Panc1 (cell line): ENCODE results near the gene GPR12. TPM values are rescaled to one million over a fixed set of nuclear protein-coding genes. Genes with fewer than 3 reads are reported as not detected.

Experiments
- ATAC-seq: fragments of 200-7000 bp; cut with Tn5 transposase; 2 replicates; pipeline ENCODE4 v1.9.1; 2020; ENCODE audit warnings: mild to moderate bottlenecking, moderate library complexity
- BruUV-seq: library from RNA; stranded (reverse); fragments of 400-500 nt; replicated peaks from 2 replicates; lab custom pipeline; 2021; lab: Mats Ljungman, UMichigan
- CTCF ChIA-PET: fragments of 300-600 bp; sonication (Branson Sonifier 250); formaldehyde crosslinking; loops from one replicate; lab custom pipeline; 2022; ENCODE audit warnings: antibody characterized with exemption; lab: Charles Lee
- POLR2A ChIA-PET: fragments of 300-600 bp; sonication (Branson Sonifier 250); formaldehyde crosslinking; loops from one replicate; lab custom pipeline; 2022; ENCODE audit warnings: antibody characterized with exemption; lab: Charles Lee
- DNase-seq: peaks from one replicate; pipeline ENCODE4 v3.0.0-alpha.2; 2010; ENCODE audit warnings: low read depth, low spot score
- H3K27ac ChIP-seq: 2 replicates; pipeline ENCODE4 v1.5.1; 2011; ENCODE audit warnings: mild to moderate bottlenecking, low read length, inconsistent platforms
- H3K27me3 ChIP-seq: fragments of 200-500 bp; sonication (Bioruptor generic); 2 replicates; pipeline ENCODE4 v1.6.0; 2014; ENCODE audit warnings: low read length, inconsistent platforms; ENCODE audit not compliant: control insufficient read depth, insufficient read depth
- H3K36me3 ChIP-seq: fragments of 200-500 bp; sonication (Bioruptor generic); 2 replicates; pipeline ENCODE4 v1.5.1; 2014; ENCODE audit warnings: inconsistent platforms, mild to moderate bottlenecking, low read length, moderate library complexity; ENCODE audit not compliant: control insufficient read depth, insufficient read depth
- H3K4me1 ChIP-seq: 2 replicates; pipeline ENCODE4 v1.5.1; 2011; ENCODE audit warnings: inconsistent platforms, mild to moderate bottlenecking, low read length, moderate library complexity; ENCODE audit not compliant: control insufficient read depth, insufficient read depth
- H3K4me3 ChIP-seq, 2 experiments: 2 replicates each; pipeline ENCODE4 v1.5.1; 2011 to 2012; ENCODE audit warnings: low read depth in 2 of 2, low read length in 2 of 2, mild to moderate bottlenecking in 2 of 2, inconsistent platforms in 1 of 2, moderate library complexity in 1 of 2
- H3K9me3 ChIP-seq: fragments of 200-500 bp; sonication (Bioruptor generic); 2 replicates; pipeline ENCODE4 v1.5.1; 2014; ENCODE audit warnings: low read depth, mild to moderate bottlenecking, inconsistent platforms, low read length, moderate library complexity; ENCODE audit not compliant: control insufficient read depth, insufficient read depth
- CTCF ChIP-seq: fragments of 450-650 bp; IDR thresholded peaks from 2 replicates; pipeline ENCODE4 v1.5.1; 2017; ENCODE audit warnings: mild to moderate bottlenecking
- POLR2AphosphoS5 ChIP-seq: IDR thresholded peaks from 2 replicates; pipeline ENCODE4 v1.6.1; 2012; ENCODE audit warnings: mild to moderate bottlenecking, low read depth, low read length, moderate library complexity
- REST ChIP-seq, 2 experiments: IDR thresholded peaks; 2 replicates each; pipeline ENCODE4 v1.6.1; 2011 to 2012; ENCODE audit warnings: low read depth in 2 of 2, control low read depth in 1 of 2, low read length in 1 of 2, mild to moderate bottlenecking in 1 of 2, moderate library complexity in 1 of 2; ENCODE audit not compliant: insufficient read depth in 1 of 2
- SIN3A ChIP-seq: IDR thresholded peaks from 2 replicates; pipeline ENCODE4 v1.6.1; 2012; ENCODE audit warnings: low read depth, mild to moderate bottlenecking, low read length, moderate library complexity, borderline replicate concordance; ENCODE audit not compliant: insufficient read depth
- TCF7L2 ChIP-seq: IDR thresholded peaks from 2 replicates; pipeline ENCODE4 v1.6.1; 2011; ENCODE audit warnings: mild to moderate bottlenecking, low read depth, low read length, inconsistent platforms
- in situ Hi-C: cut with HindIII; loops from 2 replicates; pipeline ENCODE4 v1.10.0; 2016; ENCODE audit warnings: low sequenced_read_pairs, low pct_unique_long_range_greater_than_20kb
- intact Hi-C: fragments of 100-400 bp; cut with micrococcal nuclease; formaldehyde crosslinking; loops from one replicate; pipeline ENCODE4 v1.10.0; 2022; ENCODE audit not compliant: unreplicated experiment
- total RNA-seq: library from RNA; stranded (reverse); gene quantifications from one replicate; pipeline ENCODE4 v1.2.1, GENCODE V29; 2021; ENCODE audit not compliant: unreplicated experiment

The GPR12 gene
- total RNA-seq, 1 experiment from 2014 or later: not detected

GRCh38 chr13:26786651-26787295 is 26.2 kb upstream of the GPR12 start:
- no peak overlapping the region for H3K4me3 ChIP-seq
- DNase-seq (no peak), ATAC-seq (no peak)
- no TSS peak for BruUV-seq
- ChIA-PET CTCF (no interaction called here), POLR2A (no interaction called here)
- in situ Hi-C loops: no loop called here
- H3K27ac ChIP-seq: no peak overlapping the region
- no peaks in the 10 kb centered on the region for H3K4me1 ChIP-seq
- TF ChIP-seq CTCF: no peak
- no peak for TF ChIP-seq POLR2AphosphoS5
- TF ChIP-seq TCF7L2: no peak
- H3K27me3 ChIP-seq: peaks cover 2% of the 10 kb centered on the region
- no peaks in the 10 kb centered on the region for H3K36me3 ChIP-seq
- intact Hi-C loops: no loop called here
- no peaks in the 10 kb centered on the region for H3K9me3 ChIP-seq

GRCh38 chr13:26785838-26786630 is 25.4 kb upstream of the GPR12 start:
- DNase-seq (no peak), ATAC-seq (no peak)
- Histone ChIP-seq H3K27ac (no peak overlapping the region), H3K4me1 (no peaks in the 10 kb centered on the region), H3K9me3 (no peaks in the 10 kb centered on the region), H3K36me3 (no peaks in the 10 kb centered on the region), H3K4me3 (no peak overlapping the region), H3K27me3 (peaks cover 2% of the 10 kb centered on the region)
- ChIA-PET POLR2A (no interaction called here), CTCF (no interaction called here)
- TF ChIP-seq CTCF (no peak), SIN3A (no peak), POLR2AphosphoS5 (no peak), REST (IDR thresholded peaks at IDR 0.05; ENCODE audit: insufficient read depth in 1 of 2, low read depth in 2 of 2, low read length in 1 of 2) (no peak), TCF7L2 (no peak)
- intact Hi-C loops (no loop called here), in situ Hi-C loops (no loop called here)
- no TSS peak for BruUV-seq
